ENCODE measurements around the gene GLT6D1.
"Not testable (repeated sequence)": the region's sequence is repeated elsewhere in the genome, so short reads cannot be mapped to it uniquely, and the experiment has no call there.

GLT6D1 gene

GRCh38 chr9:135639196-135639595, at the start of gene GLT6D1:
GLT6D1 (minus strand) TSS chr9:135639540; CDS start chr9:135639187, 353 bp downstream.
- no peak for FAIRE-seq

- FAIRE-seq = no peak
Measured at GRCh38 chr9:135689011-135689410, 49.7 kb upstream of the GLT6D1 start.

GRCh38 chr9:135687216-135687615, 47.9 kb upstream of the GLT6D1 start:
- no peak for FAIRE-seq

GRCh38 chr9:135684691-135685090, 45.4 kb upstream of the GLT6D1 start:
- no peak for FAIRE-seq

- FAIRE-seq = no peak
Measured at GRCh38 chr9:135683401-135684034, 44.2 kb upstream of the GLT6D1 start.

- FAIRE-seq = no peak
Measured at GRCh38 chr9:135681161-135681560, 41.8 kb upstream of the GLT6D1 start.

- FAIRE-seq = no peak
Measured at GRCh38 chr9:135680056-135680455, 40.7 kb upstream of the GLT6D1 start.

GRCh38 chr9:135678236-135679017, 39.1 kb upstream of the GLT6D1 start:
- no peak for FAIRE-seq

GRCh38 chr9:135677641-135678168, 38.4 kb upstream of the GLT6D1 start:
- no peak for FAIRE-seq

GRCh38 chr9:135676891-135677290, 37.6 kb upstream of the GLT6D1 start:
- no peak for FAIRE-seq

GRCh38 chr9:135674977-135675376, 35.6 kb upstream of the GLT6D1 start:
- no peak for FAIRE-seq

GRCh38 chr9:135673941-135674340, 34.6 kb upstream of the GLT6D1 start:
- FAIRE-seq = no peak

GRCh38 chr9:135672786-135673185, 33.4 kb upstream of the GLT6D1 start:
- not testable (repeated sequence) for FAIRE-seq

- no peak for FAIRE-seq
Measured at GRCh38 chr9:135671591-135672041, 32.3 kb upstream of the GLT6D1 start.

GRCh38 chr9:135670721-135671590, 31.6 kb upstream of the GLT6D1 start:
- FAIRE-seq = no peak

GRCh38 chr9:135669616-135670285, 30.4 kb upstream of the GLT6D1 start:
- FAIRE-seq = no peak

GRCh38 chr9:135669018-135669417, 29.7 kb upstream of the GLT6D1 start:
- not testable (repeated sequence) for FAIRE-seq

GRCh38 chr9:135667463-135668001, 28.2 kb upstream of the GLT6D1 start:
- FAIRE-seq = no peak

- no peak for FAIRE-seq
Measured at GRCh38 chr9:135666534-135667462, 27.5 kb upstream of the GLT6D1 start.

- FAIRE-seq = no peak
Measured at GRCh38 chr9:135665795-135666189, 26.5 kb upstream of the GLT6D1 start.

Data from islet of Langerhans (tissue), 1 donor.